Ovary (tissue), 3 donors: ENCODE results near the gene THEMIS.

Experiments used
- POLR2A ChIP-seq: fragments of 450-650 bp; IDR thresholded peaks from one replicate; pipeline ENCODE4 v1.6.1; 2017; ENCODE audit warnings: antibody characterized with exemption, mild to moderate bottlenecking, moderate library complexity
- TF ChIP-seq, protein P1 (sequence below), 3 donors: fragments of 450-650 bp in 2 of 3; fragments of 200-600 bp in 1 of 3; IDR thresholded peaks; one replicate each; pipeline versions ENCODE4 v1.5.1 to v1.8.0; 2016 to 2022; ENCODE audit warnings: antibody characterized with exemption in 3 of 3, mild to moderate bottlenecking in 1 of 3
- donor health status: DM: no; HTN: no; CAD: no.

- TF ChIP-seq, protein P1, sequence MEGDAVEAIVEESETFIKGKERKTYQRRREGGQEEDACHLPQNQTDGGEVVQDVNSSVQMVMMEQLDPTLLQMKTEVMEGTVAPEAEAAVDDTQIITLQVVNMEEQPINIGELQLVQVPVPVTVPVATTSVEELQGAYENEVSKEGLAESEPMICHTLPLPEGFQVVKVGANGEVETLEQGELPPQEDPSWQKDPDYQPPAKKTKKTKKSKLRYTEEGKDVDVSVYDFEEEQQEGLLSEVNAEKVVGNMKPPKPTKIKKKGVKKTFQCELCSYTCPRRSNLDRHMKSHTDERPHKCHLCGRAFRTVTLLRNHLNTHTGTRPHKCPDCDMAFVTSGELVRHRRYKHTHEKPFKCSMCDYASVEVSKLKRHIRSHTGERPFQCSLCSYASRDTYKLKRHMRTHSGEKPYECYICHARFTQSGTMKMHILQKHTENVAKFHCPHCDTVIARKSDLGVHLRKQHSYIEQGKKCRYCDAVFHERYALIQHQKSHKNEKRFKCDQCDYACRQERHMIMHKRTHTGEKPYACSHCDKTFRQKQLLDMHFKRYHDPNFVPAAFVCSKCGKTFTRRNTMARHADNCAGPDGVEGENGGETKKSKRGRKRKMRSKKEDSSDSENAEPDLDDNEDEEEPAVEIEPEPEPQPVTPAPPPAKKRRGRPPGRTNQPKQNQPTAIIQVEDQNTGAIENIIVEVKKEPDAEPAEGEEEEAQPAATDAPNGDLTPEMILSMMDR (IDR thresholded peaks at IDR 0.05): no peak
- no peak for TF ChIP-seq POLR2A
Observed at GRCh38 chr6:127869183-127869582, 31.7 kb downstream of the THEMIS start.
